ENCODE results near the gene TCEANC2. TPM values are rescaled to one million over a fixed set of nuclear protein-coding genes. Genes with fewer than 3 reads are reported as not detected.
"Not testable (repeated sequence)": the region's sequence is repeated elsewhere in the genome, so short reads cannot be mapped to it uniquely, and the experiment has no call there.

The TCEANC2 gene
- total RNA-seq, 2 experiments from 2014 or later = 7.7 to 8.3 TPM

DNA sequence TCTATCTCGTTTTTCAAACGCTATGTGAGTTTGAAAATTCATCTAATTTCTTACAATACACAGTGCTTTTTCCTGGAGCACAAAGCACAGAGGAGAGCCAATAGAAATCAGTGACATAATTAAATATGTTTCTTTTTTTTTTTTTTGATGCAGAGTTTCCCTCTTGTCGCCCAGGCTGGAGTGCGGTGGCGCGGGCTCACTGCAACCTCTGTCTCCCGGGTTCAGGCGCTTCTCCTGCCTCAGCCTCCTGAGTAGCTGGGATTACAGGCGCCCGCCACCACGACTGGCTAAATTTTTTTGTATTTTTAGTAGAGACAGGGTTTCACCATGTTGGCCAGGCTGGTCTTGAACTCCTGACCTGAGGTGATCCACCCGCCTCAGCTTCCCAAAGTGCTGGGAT, 3.0 kb upstream of the TCEANC2 start:
- peak overlapping the region; percentile 4 for H3K4me3 Mint-ChIP-seq
- H3K4me1 Mint-ChIP-seq = peaks cover 43% of the 10 kb centered on the region
- H3K9me3 Mint-ChIP-seq, DNase-seq, H3K27ac Mint-ChIP-seq, H3K27me3 Mint-ChIP-seq, H3K36me3 Mint-ChIP-seq: not testable (repeated sequence)

DNA sequence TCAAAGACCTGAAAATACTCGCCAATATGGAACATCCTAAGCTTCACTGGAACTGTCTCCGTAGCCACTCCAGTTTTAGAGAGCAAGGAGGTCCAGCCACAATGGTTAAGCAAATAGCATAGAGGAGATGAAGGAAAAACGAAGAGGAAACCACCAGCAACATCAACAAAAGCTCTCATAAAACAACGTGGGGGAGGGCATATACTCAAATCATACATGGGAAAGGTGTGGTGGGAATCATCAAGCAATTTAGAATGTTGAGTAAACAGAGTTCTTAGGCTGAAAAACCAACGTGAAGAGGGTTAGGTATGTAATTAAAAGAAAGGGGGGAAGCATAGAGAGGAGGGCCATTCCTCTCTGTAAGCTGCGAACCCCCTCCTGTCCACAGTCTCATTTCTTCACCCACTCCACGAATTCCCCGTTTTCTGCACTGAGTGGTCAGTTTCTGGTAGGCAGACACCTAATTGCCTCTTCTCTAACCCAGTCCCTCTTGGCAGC, 1.4 kb upstream of the TCEANC2 start:
- H3K27me3 Mint-ChIP-seq = no peaks in the 10 kb centered on the region
- no peak overlapping the region for H3K27ac Mint-ChIP-seq
- H3K4me1 Mint-ChIP-seq = peaks cover 42% of the 10 kb centered on the region
- H3K4me3 Mint-ChIP-seq = no peak overlapping the region
- no peak for DNase-seq
- peaks cover 13% of the 10 kb centered on the region for H3K36me3 Mint-ChIP-seq
- H3K9me3 Mint-ChIP-seq = no peaks in the 10 kb centered on the region

DNA sequence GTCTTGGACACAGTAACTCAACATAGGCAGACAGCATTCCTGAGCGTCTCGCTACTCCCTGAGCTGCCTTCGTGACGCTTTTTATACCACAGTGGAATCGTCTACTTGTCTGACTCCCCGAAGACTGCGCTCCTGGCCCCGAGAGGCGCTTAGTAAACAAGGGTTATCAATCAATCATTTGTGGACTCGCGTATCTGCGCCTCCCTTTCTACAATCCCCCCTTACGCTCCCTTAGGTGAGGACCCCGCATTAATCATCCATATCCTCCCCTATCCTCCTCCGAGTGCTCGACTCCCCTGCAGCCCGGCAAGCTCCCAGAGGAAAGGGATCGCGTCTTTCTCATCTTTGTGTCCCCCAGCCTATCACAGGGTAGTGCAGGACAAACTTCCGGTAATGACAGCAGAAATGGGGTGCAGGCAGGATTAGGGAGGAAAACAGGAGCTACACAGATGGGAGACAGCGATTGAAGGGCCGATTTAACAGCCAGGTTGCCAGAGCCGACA, 926 bp upstream of the TCEANC2 start:
- H3K9me3 Mint-ChIP-seq = no peaks in the 10 kb centered on the region
- H3K27me3 Mint-ChIP-seq = no peaks in the 10 kb centered on the region
- no peak overlapping the region for H3K4me3 Mint-ChIP-seq
- peaks cover 16% of the 10 kb centered on the region for H3K36me3 Mint-ChIP-seq
- H3K27ac Mint-ChIP-seq = no peak overlapping the region
- DNase-seq = peak; percentile 26
- peaks cover 39% of the 10 kb centered on the region for H3K4me1 Mint-ChIP-seq

DNA sequence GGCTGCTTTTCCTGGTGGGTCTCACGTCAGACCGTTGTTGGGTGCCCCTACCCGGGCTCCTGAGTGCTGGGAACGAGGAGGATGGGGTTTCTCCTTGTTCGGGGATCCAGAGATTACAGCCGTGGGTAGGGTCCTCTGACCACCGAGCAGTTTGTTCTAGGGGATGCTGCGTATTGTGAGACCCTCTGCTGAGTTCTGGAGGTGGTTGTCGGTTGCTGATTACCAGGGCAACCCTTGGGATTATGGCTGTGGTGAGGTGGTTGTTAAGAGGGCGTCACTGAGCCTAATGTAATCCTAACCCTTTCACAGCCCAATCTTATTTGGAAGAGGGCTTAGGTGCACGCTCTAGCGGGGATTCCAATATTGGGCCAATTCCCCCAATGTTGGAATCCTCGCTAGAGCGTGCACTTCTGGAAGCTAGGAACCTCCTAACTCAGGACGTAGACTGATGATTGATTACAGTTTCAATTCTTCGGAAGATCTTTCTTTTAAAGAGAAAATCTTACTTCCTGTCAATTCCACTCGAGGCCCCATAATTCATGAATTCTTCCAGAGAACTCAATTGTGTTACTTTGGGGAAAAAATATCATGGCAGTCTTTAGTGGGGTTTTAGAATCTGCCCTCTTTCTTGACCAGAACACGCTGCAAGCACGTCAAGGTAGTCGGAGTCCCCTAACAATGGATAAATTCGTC, 483 bp downstream of the TCEANC2 start:
- Mint-ChIP-seq H3K9me3 (no peaks in the 10 kb centered on the region), H3K4me1 (peaks cover 29% of the 10 kb centered on the region), H3K27ac (no peak overlapping the region), H3K4me3 (no peak overlapping the region), H3K36me3 (peaks cover 20% of the 10 kb centered on the region), H3K27me3 (no peaks in the 10 kb centered on the region)
- DNase-seq = no peak

DNA sequence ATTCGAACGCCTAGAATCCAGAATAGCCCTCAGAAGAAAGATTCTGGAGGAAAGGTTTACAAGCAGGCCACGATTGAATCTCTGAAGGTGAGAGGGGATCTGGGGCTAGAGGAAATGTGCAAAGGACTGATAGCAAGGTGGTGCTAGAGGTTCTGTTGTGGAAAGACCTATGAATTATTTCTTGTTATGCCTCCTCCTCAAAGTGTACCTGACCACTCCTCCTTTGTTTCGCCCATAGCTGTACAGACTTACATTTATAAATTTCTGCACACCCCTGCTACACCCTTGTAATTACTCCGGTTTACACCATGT, 986 bp downstream of the TCEANC2 start:
- no peak overlapping the region for H3K4me3 Mint-ChIP-seq

DNA sequence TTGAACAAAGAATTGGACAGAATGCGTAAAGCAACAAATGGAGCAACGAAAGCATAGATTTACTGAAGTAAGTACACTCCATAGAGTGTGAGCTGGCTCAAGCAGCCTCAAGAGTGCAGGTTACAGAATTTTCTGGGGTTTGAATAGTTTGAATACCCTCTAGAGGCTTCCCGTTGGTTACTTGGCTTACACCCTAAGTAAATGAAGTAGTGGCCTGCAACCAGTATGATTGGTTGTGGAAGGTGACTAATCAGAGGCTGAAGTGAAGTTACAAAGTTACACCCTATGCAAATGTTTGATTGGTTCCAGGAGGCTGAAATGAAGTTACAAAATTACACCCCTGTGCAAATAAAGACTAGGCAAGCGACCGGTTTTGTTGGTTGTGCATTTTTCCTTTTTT, 10.9 kb downstream of the TCEANC2 start:
- Mint-ChIP-seq H3K4me3 (no peak overlapping the region), H3K4me1 (no peaks in the 10 kb centered on the region), H3K27ac (no peak overlapping the region), H3K36me3 (peaks cover 11% of the 10 kb centered on the region), H3K9me3 (no peaks in the 10 kb centered on the region), H3K27me3 (no peaks in the 10 kb centered on the region)
- DNase-seq = no peak

More for the DNA sequence above, 986 bp downstream of the TCEANC2 start:
- Mint-ChIP-seq H3K36me3 (peaks cover 23% of the 10 kb centered on the region), H3K9me3 (no peaks in the 10 kb centered on the region), H3K27ac (no peak overlapping the region), H3K4me1 (peaks cover 28% of the 10 kb centered on the region), H3K27me3 (no peaks in the 10 kb centered on the region)
- no peak for DNase-seq

DNA sequence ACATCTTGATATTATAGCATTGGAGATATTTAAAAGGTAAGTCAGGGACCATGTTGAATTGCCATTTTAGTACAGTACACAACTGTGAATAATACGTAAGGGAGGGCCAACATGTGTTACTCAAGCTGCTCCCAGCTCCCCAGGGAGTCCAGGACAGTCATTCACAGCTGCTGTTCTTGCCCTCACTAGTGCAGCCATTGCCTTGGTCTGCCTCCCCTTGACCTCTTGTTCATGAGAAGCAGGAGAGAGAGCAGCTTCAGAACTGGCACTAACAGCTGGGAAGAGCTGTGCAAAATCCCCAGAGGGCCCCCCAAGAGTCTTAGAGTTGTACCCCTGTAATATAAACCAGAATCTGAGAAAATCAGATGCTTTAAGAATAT, 16.4 kb downstream of the TCEANC2 start:
- no peaks in the 10 kb centered on the region for H3K9me3 Mint-ChIP-seq
- H3K36me3 Mint-ChIP-seq = peaks cover 13% of the 10 kb centered on the region
- no peak overlapping the region for H3K27ac Mint-ChIP-seq
- no peak overlapping the region for H3K4me3 Mint-ChIP-seq
- no peaks in the 10 kb centered on the region for H3K4me1 Mint-ChIP-seq
- DNase-seq = no peak
- no peaks in the 10 kb centered on the region for H3K27me3 Mint-ChIP-seq

DNA sequence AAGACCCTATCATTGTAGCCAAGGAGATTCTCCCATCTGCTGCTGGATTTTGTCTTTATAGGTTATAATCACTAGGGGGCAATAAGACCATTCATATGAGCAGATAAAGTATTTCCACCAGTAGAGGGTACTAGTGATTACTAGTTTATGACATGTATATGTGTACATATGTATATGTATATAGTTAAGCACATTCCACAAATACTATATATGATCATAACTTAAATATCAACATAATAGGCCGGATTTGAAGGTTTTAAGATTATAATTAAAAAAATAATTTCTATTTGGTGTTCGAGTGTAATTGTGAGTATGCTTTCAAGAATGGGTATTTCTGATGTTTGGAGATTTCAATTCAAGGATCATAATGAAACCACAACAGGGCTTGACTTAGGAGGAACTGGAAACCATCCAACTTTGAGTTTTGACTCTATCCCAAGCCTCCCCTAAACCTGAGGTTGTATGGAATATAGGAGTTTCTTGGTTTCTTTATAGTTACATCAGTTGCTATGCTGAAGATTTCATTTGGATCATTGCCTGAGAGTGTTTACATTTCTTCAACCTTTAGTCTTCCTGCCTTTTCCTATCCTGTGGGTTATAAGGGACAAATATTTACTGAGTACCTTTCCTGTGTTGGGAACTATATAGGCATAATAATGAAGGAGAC, 16.9 kb downstream of the TCEANC2 start:
- Mint-ChIP-seq H3K27me3 (no peaks in the 10 kb centered on the region), H3K4me1 (no peaks in the 10 kb centered on the region), H3K4me3 (no peak overlapping the region), H3K9me3 (no peaks in the 10 kb centered on the region), H3K27ac (no peak overlapping the region), H3K36me3 (peaks cover 10% of the 10 kb centered on the region)
- no peak for DNase-seq

DNA sequence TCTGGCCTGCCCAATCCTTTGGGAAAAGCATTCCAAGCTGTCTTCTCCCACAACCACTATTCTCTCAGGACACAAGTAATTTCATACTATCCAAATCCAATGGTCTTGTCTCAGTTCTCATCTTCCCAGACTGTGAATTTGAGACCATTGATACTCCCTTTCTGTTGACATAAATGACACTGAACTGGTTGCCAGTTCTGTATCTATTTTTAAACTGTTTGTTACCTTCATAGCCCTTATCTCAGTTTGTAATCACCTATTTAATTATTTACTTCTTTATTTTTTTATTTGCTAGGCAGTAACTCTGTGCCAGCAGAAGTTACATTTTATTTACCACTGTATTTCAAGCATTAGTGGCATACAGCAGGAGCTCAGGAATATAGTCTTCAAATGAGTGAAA, 24.0 kb downstream of the TCEANC2 start:
- Mint-ChIP-seq H3K9me3 (no peaks in the 10 kb centered on the region), H3K4me1 (peaks cover 13% of the 10 kb centered on the region), H3K27ac (no peak overlapping the region), H3K27me3 (no peaks in the 10 kb centered on the region), H3K36me3 (peaks cover 2% of the 10 kb centered on the region), H3K4me3 (no peak overlapping the region)
- no peak for DNase-seq

DNA sequence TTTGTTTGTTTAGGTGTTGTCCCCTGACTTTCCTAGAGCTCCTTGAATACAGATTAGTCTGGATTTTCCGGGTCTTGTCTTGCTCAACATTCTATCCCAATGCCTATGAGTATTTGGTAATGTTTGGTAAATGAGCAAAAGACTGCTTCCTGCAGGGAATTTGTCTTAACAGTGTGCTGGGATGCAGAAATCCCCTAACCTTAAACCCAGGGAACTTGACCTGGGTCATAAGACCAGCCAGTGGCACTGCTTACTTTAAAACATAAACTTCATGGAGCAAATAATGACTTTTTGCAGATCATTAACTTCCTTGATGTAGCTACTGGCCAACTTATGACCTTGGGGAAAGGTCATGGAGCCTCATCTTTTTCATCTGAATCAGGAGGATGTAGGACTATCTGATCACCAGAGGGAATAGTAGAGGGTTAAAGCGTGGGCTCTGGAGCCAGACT, 27.2 kb downstream of the TCEANC2 start:
- Mint-ChIP-seq H3K4me1 (peaks cover 13% of the 10 kb centered on the region), H3K9me3 (no peaks in the 10 kb centered on the region), H3K36me3 (peaks cover 2% of the 10 kb centered on the region), H3K27me3 (no peaks in the 10 kb centered on the region), H3K27ac (no peak overlapping the region), H3K4me3 (no peak overlapping the region)
- DNase-seq = no peak

DNA sequence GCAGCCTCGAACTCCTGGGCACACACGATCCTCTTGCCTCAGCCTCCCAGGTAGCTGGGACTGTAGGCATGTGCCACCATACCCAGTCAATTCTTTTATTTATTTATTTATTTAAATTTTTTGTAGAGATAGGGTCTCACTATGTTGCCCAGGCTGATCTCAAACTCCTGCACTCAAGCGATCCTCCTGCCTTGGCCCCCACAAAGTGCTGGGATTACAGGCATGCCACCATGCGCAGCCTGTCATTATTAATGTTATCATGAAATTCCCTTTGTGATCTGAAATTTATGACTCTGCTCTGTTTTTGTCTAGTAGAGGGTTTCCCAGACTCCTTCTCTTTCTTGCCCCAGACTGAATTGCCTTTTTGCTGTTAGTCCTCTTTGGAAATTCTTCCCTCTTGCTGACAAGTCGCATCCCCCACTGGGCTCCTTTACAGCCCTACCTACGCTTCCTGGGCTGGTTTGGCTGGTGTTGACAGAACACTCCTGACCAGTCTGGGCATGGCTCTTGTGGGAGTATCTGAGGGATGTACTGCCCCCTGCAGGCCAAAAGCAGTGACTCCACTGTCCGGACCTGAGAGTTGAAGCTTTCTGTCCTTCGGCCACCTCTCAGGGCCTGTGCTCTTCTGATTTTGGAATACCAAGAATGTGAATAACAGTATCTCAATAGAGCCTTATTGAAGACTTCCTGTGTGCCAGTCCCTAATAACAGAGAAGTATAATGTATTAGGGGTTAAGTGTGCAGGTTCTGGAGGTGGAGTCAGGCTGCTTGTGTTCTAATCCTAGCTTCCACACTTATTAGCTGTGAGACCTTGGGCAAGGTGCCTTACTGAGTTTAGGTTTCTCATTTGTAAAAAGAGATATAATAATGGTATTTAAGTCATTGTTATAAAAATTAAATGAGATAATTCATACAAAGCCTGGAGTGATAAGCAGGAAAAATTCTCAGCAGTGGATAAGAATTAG, 28.2 kb downstream of the TCEANC2 start:
- Mint-ChIP-seq H3K4me3 (no peak overlapping the region), H3K4me1 (peaks cover 13% of the 10 kb centered on the region), H3K27ac (no peak overlapping the region), H3K27me3 (no peaks in the 10 kb centered on the region), H3K9me3 (no peaks in the 10 kb centered on the region), H3K36me3 (peaks cover 2% of the 10 kb centered on the region)
- peak; percentile 52 for DNase-seq

DNA sequence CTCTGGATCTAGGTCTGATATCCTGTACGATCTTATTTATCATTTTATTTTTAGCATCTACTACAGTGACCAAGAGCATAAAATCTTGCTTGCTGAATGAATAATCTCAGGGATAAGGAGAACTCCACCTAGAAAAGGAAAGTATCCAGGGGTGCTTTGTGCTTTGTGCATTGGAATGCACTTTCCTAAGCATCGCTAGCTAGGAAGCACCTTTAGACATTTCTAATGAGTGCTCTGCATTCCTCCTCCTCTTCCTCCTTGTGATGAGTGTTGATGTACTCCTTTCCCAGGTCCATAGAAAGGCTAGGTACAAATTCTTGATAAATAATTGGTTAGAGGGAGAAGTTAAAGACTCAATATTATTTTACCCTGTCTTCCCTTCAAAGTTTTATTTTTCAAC, 31.4 kb downstream of the TCEANC2 start:
- Mint-ChIP-seq H3K36me3 (no peaks in the 10 kb centered on the region), H3K27ac (no peak overlapping the region), H3K9me3 (no peaks in the 10 kb centered on the region), H3K27me3 (no peaks in the 10 kb centered on the region), H3K4me1 (peaks cover 6% of the 10 kb centered on the region), H3K4me3 (no peak overlapping the region)
- DNase-seq = no peak

DNA sequence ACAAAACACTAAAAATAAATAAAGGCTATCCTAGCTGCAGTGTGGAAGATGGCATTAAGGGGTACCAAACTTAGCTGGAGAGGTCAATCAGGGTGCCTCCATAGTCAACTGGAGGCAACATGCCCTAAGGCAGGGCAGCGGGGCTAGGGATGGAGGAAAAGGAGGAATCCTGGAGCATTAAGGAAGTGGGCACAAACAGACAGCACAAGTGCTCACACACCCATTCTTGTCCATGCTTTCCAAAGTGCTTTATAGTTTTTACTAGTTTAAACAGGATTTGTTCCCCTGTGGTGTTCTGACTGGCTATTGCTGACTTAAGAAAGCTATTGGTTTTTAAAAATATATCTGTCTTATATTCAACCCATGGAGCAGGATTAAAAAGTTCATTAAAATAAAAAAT, 33.3 kb downstream of the TCEANC2 start:
- DNase-seq = no peak
- Mint-ChIP-seq H3K9me3 (no peaks in the 10 kb centered on the region), H3K4me1 (peaks cover 1% of the 10 kb centered on the region), H3K27me3 (no peaks in the 10 kb centered on the region), H3K36me3 (no peaks in the 10 kb centered on the region), H3K4me3 (no peak overlapping the region), H3K27ac (no peak overlapping the region)

DNA sequence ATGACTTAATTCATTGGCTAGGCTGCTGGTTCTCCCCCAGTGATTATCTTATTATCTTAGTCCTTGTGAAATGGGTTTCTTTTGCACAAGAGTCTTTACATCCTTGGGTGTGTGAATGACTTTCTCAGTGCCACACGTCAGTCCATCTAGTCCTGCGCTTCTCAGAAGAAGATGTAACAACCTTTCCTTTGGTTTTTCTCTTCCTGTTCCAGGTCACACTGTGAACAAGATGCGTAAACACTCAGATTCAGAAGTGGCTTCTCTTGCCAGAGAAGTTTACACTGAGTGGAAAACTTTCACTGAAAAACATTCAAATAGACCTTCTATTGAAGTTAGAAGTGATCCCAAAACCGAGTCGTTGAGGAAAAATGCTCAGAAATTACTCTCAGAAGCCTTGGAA, 35.0 kb downstream of the TCEANC2 start:
- H3K4me1 Mint-ChIP-seq = no peaks in the 10 kb centered on the region
- DNase-seq = no peak
- no peaks in the 10 kb centered on the region for H3K36me3 Mint-ChIP-seq
- H3K27me3 Mint-ChIP-seq = no peaks in the 10 kb centered on the region
- no peak overlapping the region for H3K27ac Mint-ChIP-seq
- H3K9me3 Mint-ChIP-seq = no peaks in the 10 kb centered on the region
- no peak overlapping the region for H3K4me3 Mint-ChIP-seq

DNA sequence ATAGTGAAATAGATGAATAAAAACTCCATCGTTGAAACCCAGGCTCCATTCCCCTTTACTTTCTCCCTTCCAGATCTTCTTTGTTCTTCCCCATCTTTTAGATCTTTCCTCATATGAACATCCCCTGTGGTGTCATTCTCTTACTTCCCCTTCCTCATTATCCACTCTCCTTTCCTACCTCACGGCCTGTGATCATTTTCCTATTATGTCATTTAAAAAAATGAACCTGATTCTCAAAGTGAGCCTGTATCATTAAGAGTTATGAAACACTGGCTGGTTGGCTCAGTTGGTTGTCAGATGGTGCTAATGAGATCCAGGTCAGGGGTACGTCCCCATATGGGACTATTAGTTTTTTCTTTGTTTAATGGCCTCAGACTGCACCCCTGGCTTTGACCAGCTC, 38.3 kb downstream of the TCEANC2 start:
- H3K9me3 Mint-ChIP-seq = no peaks in the 10 kb centered on the region
- H3K27me3 Mint-ChIP-seq = no peaks in the 10 kb centered on the region
- no peak overlapping the region for H3K27ac Mint-ChIP-seq
- DNase-seq = no peak
- H3K4me1 Mint-ChIP-seq = no peaks in the 10 kb centered on the region
- H3K36me3 Mint-ChIP-seq = peaks cover 3% of the 10 kb centered on the region
- no peak overlapping the region for H3K4me3 Mint-ChIP-seq
